PFSK-1 (cell line): ENCODE results near the gene UCK2.

Source experiments
- FOXP2 ChIP-seq: optimal IDR thresholded peaks from 2 replicates; pipeline ENCODE3; 2011; ENCODE audit warnings: borderline replicate concordance, control low read depth, inconsistent platforms; ENCODE audit not compliant: insufficient read depth; ENCODE audit errors: extremely low read length, extremely low read depth
- POLR2AphosphoS5 ChIP-seq: IDR thresholded peaks from 2 replicates; pipeline ENCODE4 v1.6.1; 2012; ENCODE audit warnings: low read depth, mild to moderate bottlenecking, control low read depth, low read length, moderate library complexity
- REST ChIP-seq, 2 experiments: IDR thresholded peaks; 2 replicates each; pipeline versions ENCODE4 v1.6.1 to v1.8.0; 2011 to 2012; ENCODE audit warnings: low read depth in 2 of 2, low read length in 2 of 2, control low read depth in 1 of 2, inconsistent platforms in 1 of 2, mild to moderate bottlenecking in 1 of 2, moderate library complexity in 1 of 2; ENCODE audit not compliant: insufficient read depth in 1 of 2
- SIN3A ChIP-seq: IDR thresholded peaks from 2 replicates; pipeline ENCODE4 v1.6.1; 2012; ENCODE audit warnings: mild to moderate bottlenecking, low read length, moderate library complexity, borderline replicate concordance; ENCODE audit not compliant: insufficient read depth
- TAF1 ChIP-seq: IDR thresholded peaks from 2 replicates; pipeline ENCODE4 v1.6.1; 2012; ENCODE audit warnings: low read length, control low read depth, borderline replicate concordance; ENCODE audit not compliant: insufficient read depth

UCK2 gene

GRCh38 chr1:165905853-165906252 lies 78.4 kb downstream of the UCK2 start:
- TF ChIP-seq POLR2AphosphoS5 (no peak), REST (IDR thresholded peaks at IDR 0.05; ENCODE audit: insufficient read depth in 1 of 2, low read depth in 2 of 2, low read length in 2 of 2) (no peak), SIN3A (no peak), TAF1 (no peak), FOXP2 (no peak)

- TF ChIP-seq REST (IDR thresholded peaks at IDR 0.05; ENCODE audit: insufficient read depth in 1 of 2, low read depth in 2 of 2, low read length in 2 of 2): no peak
- TF ChIP-seq FOXP2: no peak
- TF ChIP-seq POLR2AphosphoS5: no peak
- no peak for TF ChIP-seq SIN3A
- TF ChIP-seq TAF1: no peak
These were observed 79.9 kb downstream of the UCK2 start for GRCh38 chr1:165907256-165907857.

GRCh38 chr1:165910764-165911421 lies 83.5 kb downstream of the UCK2 start:
- TF ChIP-seq REST (IDR thresholded peaks at IDR 0.05; ENCODE audit: insufficient read depth in 1 of 2, low read depth in 2 of 2, low read length in 2 of 2): no peak
- no peak for TF ChIP-seq TAF1
- no peak for TF ChIP-seq SIN3A
- no peak for TF ChIP-seq FOXP2
- no peak for TF ChIP-seq POLR2AphosphoS5

GRCh38 chr1:165911609-165912281 lies 84.3 kb downstream of the UCK2 start:
- TF ChIP-seq POLR2AphosphoS5: no peak
- TF ChIP-seq TAF1: no peak
- TF ChIP-seq REST (IDR thresholded peaks at IDR 0.05; ENCODE audit: insufficient read depth in 1 of 2, low read depth in 2 of 2, low read length in 2 of 2): no peak
- TF ChIP-seq SIN3A: no peak
- no peak for TF ChIP-seq FOXP2
